Liver (tissue), 10 donors: ENCODE data around the gene ITPKA. TPM values are rescaled to one million over a fixed set of nuclear protein-coding genes. Genes with fewer than 3 reads are reported as not detected.

Experiments
- DNase-seq: peaks from one replicate; pipeline ENCODE4 v3.0.0-alpha.2; 2017; ENCODE audit warnings: low spot score
- H3K27ac ChIP-seq, 2 donors: one replicate each; pipeline ENCODE4 v1.7.0; 2013; ENCODE audit warnings: inconsistent platforms in 2 of 2, low read length in 2 of 2, control low read depth in 1 of 2, low read depth in 1 of 2, mild to moderate bottlenecking in 1 of 2
- H3K27me3 ChIP-seq, 4 donors: one replicate each; pipeline versions ENCODE4 v1.6.1 to v1.7.0; 2013; ENCODE audit warnings: low read length in 3 of 4, inconsistent platforms in 1 of 4, mild to moderate bottlenecking in 1 of 4, moderate library complexity in 1 of 4; ENCODE audit not compliant: control insufficient read depth in 4 of 4, insufficient read depth in 4 of 4
- H3K36me3 ChIP-seq, 4 donors: one replicate each; pipeline versions ENCODE4 v1.6.1 to v1.7.0; 2013; ENCODE audit warnings: low read length in 3 of 4, mild to moderate bottlenecking in 3 of 4, low read depth in 1 of 4, moderate library complexity in 1 of 4; ENCODE audit not compliant: control insufficient read depth in 4 of 4, insufficient read depth in 3 of 4
- H3K4me1 ChIP-seq, 4 donors: one replicate each; pipeline versions ENCODE4 v1.6.1 to v1.7.0; 2013; ENCODE audit warnings: low read length in 3 of 4, mild to moderate bottlenecking in 3 of 4, moderate library complexity in 1 of 4; ENCODE audit not compliant: control insufficient read depth in 4 of 4, insufficient read depth in 4 of 4
- H3K4me3 ChIP-seq, 3 donors: one replicate each; pipeline versions ENCODE4 v1.6.1 to v1.7.0; 2013; ENCODE audit warnings: low read length in 3 of 3, control low read depth in 1 of 3, low read depth in 1 of 3, mild to moderate bottlenecking in 1 of 3
- H3K9ac ChIP-seq, 2 donors: one replicate each; pipeline ENCODE4 v1.7.0; 2013; ENCODE audit warnings: low read length in 2 of 2, mild to moderate bottlenecking in 2 of 2, moderate library complexity in 2 of 2, control low read depth in 1 of 2, low read depth in 1 of 2
- H3K9me3 ChIP-seq, 4 donors: one replicate each; pipeline versions ENCODE4 v1.6.1 to v1.7.0; 2013; ENCODE audit warnings: low read length in 3 of 4; ENCODE audit not compliant: control insufficient read depth in 4 of 4
- FOXA1 ChIP-seq: IDR thresholded peaks from 2 replicates; pipeline ENCODE4 v1.6.1; 2016; ENCODE audit warnings: antibody characterized with exemption
- FOXA2 ChIP-seq: IDR thresholded peaks from 2 replicates; pipeline ENCODE4 v1.6.1; 2016; ENCODE audit warnings: antibody characterized with exemption
- GABPA ChIP-seq, 2 donors: IDR thresholded peaks in 1 of 2; conservative IDR thresholded peaks in 1 of 2; 2 replicates each; pipeline ENCODE4 v1.6.1; 2016; ENCODE audit warnings: antibody characterized with exemption in 2 of 2, mild to moderate bottlenecking in 1 of 2, moderate library complexity in 1 of 2
- HNF4A ChIP-seq, 2 donors: conservative IDR thresholded peaks; 2 replicates each; pipeline ENCODE4 v1.6.1; 2016; ENCODE audit warnings: antibody characterized with exemption in 2 of 2, mild to moderate bottlenecking in 2 of 2
- HNF4G ChIP-seq: IDR thresholded peaks from 2 replicates; pipeline ENCODE4 v1.6.1; 2016; ENCODE audit warnings: antibody characterized with exemption
- RAD21 ChIP-seq, 2 donors: IDR thresholded peaks; 2 replicates each; pipeline ENCODE4 v1.6.1; 2016; ENCODE audit warnings: antibody characterized with exemption in 2 of 2, mild to moderate bottlenecking in 2 of 2
- YY1 ChIP-seq: IDR thresholded peaks from 2 replicates; pipeline ENCODE4 v1.6.1; 2016; ENCODE audit warnings: antibody characterized with exemption, mild to moderate bottlenecking
- ZBTB33 ChIP-seq: IDR thresholded peaks from 2 replicates; pipeline ENCODE4 v1.6.1; 2016; ENCODE audit warnings: antibody characterized with exemption
- WGBS: extraction: QIAGEN DNeasy Blood & Tissue Kit; methylation state at CpG from one replicate; pipeline ENCODE4 v1.1.7; 2013; 5-methylcytosine and 5-hydroxymethylcytosine counted together
- polyA plus RNA-seq, 2 donors: library from polyadenylated mRNA; stranded (reverse) in 1 of 2; unstranded in 1 of 2; fragments of 200-250 nt in 1 of 2; fragments of >200 nt in 1 of 2; fragmentation: Nextera tagmentation in 1 of 2; extraction: Ambion mirVana in 1 of 2; gene quantifications; one replicate each; pipeline versions ENCODE4 v1.2.1 to v1.2.3, GENCODE V29; 2013 to 2015
- small RNA-seq: library from RNA; depleted of rRNA; stranded (forward); fragments of <200 nt; gene quantifications from one replicate; pipeline ENCODE3, GENCODE V24; 2014
- total RNA-seq, 2 donors: library from RNA; depleted of rRNA; stranded (reverse); fragments of >200 nt; gene quantifications; one replicate each; pipeline ENCODE4 v1.2.3, GENCODE V29; 2014
- TF ChIP-seq, protein P1 (sequence below): IDR thresholded peaks from 2 replicates; pipeline ENCODE4 v1.6.1; 2016; ENCODE audit warnings: antibody characterized with exemption, mild to moderate bottlenecking
- donor health status: healthy.
- donor health status: healthy.
- donor health status: healthy.
- donor health status: healthy.
- donor health status: healthy.

The ITPKA gene
- total and polyA plus RNA-seq, 4 donors, result 0.36 to 2.4 (median 1.2) TPM

DNA sequence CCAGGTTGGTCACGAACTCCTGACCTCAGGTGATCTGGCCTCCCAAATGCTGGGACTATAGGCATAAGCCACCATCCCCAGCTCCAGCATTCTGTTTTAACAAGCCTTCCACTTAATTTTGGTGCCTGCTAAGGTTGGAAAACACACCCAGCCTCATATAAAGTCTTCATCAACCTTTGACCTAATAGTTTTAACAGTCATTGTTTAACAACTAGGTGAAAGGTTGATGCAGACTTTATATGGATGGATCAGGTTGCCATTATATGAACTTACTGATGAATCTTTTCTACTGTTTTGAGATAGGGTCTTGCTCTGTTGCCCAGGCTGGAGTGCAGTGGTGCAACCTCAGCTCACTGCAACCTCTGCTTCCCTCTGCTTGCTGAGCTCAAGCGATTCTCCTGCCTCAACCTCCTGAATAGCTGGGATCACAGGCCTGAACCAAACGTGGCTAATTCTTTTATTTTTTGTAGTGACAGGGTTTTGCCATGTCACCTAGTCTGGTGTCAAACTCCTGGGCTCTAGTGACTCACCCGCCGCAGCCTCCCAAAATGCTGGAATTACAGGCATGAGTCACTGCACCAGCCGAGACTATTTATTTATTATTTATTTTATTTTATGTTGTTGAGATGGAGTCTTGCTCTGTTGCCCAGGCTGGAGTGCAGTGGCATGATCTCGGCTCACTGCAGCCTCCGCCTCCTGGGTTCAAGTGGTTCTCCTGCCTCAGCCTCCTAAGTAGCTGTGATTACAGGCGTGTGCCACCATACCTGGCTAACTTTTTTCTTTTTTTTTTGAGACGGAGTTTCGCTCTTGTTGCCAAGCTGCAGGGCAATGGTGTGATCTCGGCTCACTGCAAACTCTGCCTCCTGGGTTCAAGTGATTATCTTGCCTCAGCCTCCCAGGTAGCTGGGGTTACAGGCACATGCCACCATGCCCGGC, 53.4 kb downstream of the ITPKA start (continued):
- no peak for TF ChIP-seq RAD21 (IDR thresholded peaks at IDR 0.05)

DNA sequence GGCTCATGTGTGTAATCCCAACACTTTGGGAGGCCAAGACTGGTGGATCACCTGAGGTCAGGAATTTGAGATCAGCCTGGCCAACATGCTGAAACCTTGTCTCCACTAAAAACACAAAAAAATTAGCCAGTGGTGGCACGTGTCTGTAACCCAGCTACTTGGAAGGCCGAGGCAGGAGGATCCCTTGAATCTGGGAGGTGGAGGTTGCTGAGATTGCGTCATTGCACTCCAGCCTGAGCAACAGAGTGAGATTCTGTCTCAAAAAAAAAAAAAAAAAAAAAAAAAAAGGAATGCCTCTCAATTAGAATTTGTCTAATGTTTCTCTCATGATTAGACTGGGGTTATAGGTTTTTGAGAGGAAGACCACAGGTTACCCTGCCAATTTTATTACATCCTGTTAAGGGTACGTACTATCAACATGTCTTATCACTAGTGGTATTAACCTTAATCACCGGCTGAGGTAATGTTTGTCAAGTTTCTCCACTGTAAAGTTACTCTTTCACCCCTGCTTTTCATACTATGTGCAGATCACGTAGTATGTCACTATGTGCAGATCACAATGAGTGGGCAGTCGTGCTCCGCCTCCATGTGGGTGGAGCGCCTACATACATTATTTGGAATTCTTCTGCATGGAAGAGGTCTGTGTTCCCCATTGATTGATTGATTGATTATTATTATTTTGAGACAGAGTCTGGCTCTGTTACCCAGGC, 56.5 kb downstream of the ITPKA start:
- Histone ChIP-seq H3K36me3 (no peaks in the 10 kb centered on the region), H3K4me1 (no peaks in the 10 kb centered on the region), H3K27me3 (no peaks in the 10 kb centered on the region), H3K9me3 (no peaks in the 10 kb centered on the region), H3K27ac (no peak overlapping the region), H3K9ac (no peak overlapping the region), H3K4me3 (no peak overlapping the region)
- TF ChIP-seq HNF4A (conservative IDR thresholded peaks at IDR 0.05) (no peak), FOXA2 (no peak), RAD21 (IDR thresholded peaks at IDR 0.05) (no peak), GABPA (IDR thresholded peaks at IDR 0.05 in 1 of 2, conservative IDR thresholded peaks at IDR 0.05 in 1 of 2) (no peak), ZBTB33 (no peak), FOXA1 (no peak), YY1 (no peak), HNF4G (no peak)
- TF ChIP-seq, protein P1, sequence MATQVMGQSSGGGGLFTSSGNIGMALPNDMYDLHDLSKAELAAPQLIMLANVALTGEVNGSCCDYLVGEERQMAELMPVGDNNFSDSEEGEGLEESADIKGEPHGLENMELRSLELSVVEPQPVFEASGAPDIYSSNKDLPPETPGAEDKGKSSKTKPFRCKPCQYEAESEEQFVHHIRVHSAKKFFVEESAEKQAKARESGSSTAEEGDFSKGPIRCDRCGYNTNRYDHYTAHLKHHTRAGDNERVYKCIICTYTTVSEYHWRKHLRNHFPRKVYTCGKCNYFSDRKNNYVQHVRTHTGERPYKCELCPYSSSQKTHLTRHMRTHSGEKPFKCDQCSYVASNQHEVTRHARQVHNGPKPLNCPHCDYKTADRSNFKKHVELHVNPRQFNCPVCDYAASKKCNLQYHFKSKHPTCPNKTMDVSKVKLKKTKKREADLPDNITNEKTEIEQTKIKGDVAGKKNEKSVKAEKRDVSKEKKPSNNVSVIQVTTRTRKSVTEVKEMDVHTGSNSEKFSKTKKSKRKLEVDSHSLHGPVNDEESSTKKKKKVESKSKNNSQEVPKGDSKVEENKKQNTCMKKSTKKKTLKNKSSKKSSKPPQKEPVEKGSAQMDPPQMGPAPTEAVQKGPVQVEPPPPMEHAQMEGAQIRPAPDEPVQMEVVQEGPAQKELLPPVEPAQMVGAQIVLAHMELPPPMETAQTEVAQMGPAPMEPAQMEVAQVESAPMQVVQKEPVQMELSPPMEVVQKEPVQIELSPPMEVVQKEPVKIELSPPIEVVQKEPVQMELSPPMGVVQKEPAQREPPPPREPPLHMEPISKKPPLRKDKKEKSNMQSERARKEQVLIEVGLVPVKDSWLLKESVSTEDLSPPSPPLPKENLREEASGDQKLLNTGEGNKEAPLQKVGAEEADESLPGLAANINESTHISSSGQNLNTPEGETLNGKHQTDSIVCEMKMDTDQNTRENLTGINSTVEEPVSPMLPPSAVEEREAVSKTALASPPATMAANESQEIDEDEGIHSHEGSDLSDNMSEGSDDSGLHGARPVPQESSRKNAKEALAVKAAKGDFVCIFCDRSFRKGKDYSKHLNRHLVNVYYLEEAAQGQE, result no peak
- DNase-seq, result no peak
- 83% methylated on average over 9 of the region's 9 CpGs for WGBS

Small RNA genes lying within 50 kb of the gene (small RNA-seq; reads per million reads assigned to genes)
- gene RNU6-1169P, result not detected

Other genes starting within 250 kb of the ITPKA start
- gene OIP5, start 161.3 kb upstream of the ITPKA start, total RNA-seq, result 10 to 100 TPM in 1 of 2 donors, under 1 TPM in 1; 0.17 to 11.8 TPM
- 1 to 10 TPM in 1 of 2 donors, under 1 TPM in 1; 0.65 to 1.6 TPM for gene OIP5, start 161.3 kb upstream of the ITPKA start, polyA plus RNA-seq
- gene NUSAP1, start 161.0 kb upstream of the ITPKA start, total RNA-seq, result 100 to 1,000 TPM in 1 of 2 donors, 1 to 10 TPM in 1; 7.4 to 149 TPM
- 1 to 10 TPM; 4.6 to 9.2 TPM for gene NUSAP1, start 161.0 kb upstream of the ITPKA start, polyA plus RNA-seq
- 10 to 100 TPM; 13.5 to 24.2 TPM for gene NDUFAF1, start 91.4 kb upstream of the ITPKA start, total RNA-seq
- gene NDUFAF1, start 91.4 kb upstream of the ITPKA start, polyA plus RNA-seq, result 10 to 100 TPM; 25.8 to 29.0 TPM
- gene RTF1, start 76.8 kb upstream of the ITPKA start, total RNA-seq, result 10 to 100 TPM in 1 of 2 donors, 1 to 10 TPM in 1; 8.3 to 15.4 TPM
- gene RTF1, start 76.8 kb upstream of the ITPKA start, polyA plus RNA-seq, result 10 to 100 TPM in 1 of 2 donors, 1 to 10 TPM in 1; 8.8 to 37.7 TPM
- gene LTK, start 20.0 kb downstream of the ITPKA start, total RNA-seq, result 1 to 10 TPM; 2.6 to 3.0 TPM
- 1 to 10 TPM in 1 of 2 donors, under 1 TPM in 1; 0.86 to 1.4 TPM for gene LTK, start 20.0 kb downstream of the ITPKA start, polyA plus RNA-seq
- 10 to 100 TPM in 1 of 2 donors, 1 to 10 TPM in 1; 7.8 to 12.2 TPM for gene RPAP1, start 50.4 kb downstream of the ITPKA start, total RNA-seq
- 1 to 10 TPM; 6.4 to 9.7 TPM for gene RPAP1, start 50.4 kb downstream of the ITPKA start, polyA plus RNA-seq
- gene TYRO3, start 65.3 kb downstream of the ITPKA start, total RNA-seq, result 1 to 10 TPM; 2.2 to 2.3 TPM
- gene TYRO3, start 65.3 kb downstream of the ITPKA start, polyA plus RNA-seq, result 1 to 10 TPM; 1.1 to 2.3 TPM
- 10 to 100 TPM; 17.3 to 33.5 TPM for gene MGA, start 166.5 kb downstream of the ITPKA start, total RNA-seq
- 1 to 10 TPM; 2.1 to 9.1 TPM for gene MGA, start 166.5 kb downstream of the ITPKA start, polyA plus RNA-seq